Ovary (tissue), 9 donors: Measurements from ENCODE around the gene STK16. TPM values are rescaled to one million over a fixed set of nuclear protein-coding genes. Genes with fewer than 3 reads are reported as not detected.

Experiments used
- DNase-seq, 5 donors: peaks; one replicate each; pipeline ENCODE4 v3.0.0-alpha.2; 2019 to 2020
- H3K27ac ChIP-seq, 2 donors: fragments of 200-600 bp; one replicate each; pipeline versions ENCODE4 v1.5.1 to v1.8.0; 2019 to 2022
- H3K27me3 ChIP-seq: fragments of 200-600 bp; one replicate; pipeline ENCODE4 v1.8.0; 2022
- H3K36me3 ChIP-seq: fragments of 200-600 bp; sonication (generic); one replicate; pipeline ENCODE4 v1.5.1; 2019
- H3K4me1 ChIP-seq: one replicate; pipeline ENCODE4 v1.8.1; 2013; ENCODE audit warnings: mild to moderate bottlenecking, moderate library complexity; ENCODE audit not compliant: insufficient read depth
- H3K4me3 ChIP-seq: fragments of 200-600 bp; sonication (generic); one replicate; pipeline ENCODE4 v1.5.1; 2017
- H3K9me3 ChIP-seq, 2 donors: fragments of 200-600 bp in 1 of 2; sonication (generic) in 1 of 2; one replicate each; pipeline versions ENCODE4 v1.5.1 to v1.8.1; 2013 to 2019; ENCODE audit warnings: mild to moderate bottlenecking in 1 of 2, moderate library complexity in 1 of 2
- EP300 ChIP-seq: sonication (generic); formaldehyde crosslinking; IDR thresholded peaks from one replicate; pipeline ENCODE4 v1.6.1; 2017; ENCODE audit warnings: antibody characterized with exemption
- POLR2A ChIP-seq: fragments of 450-650 bp; IDR thresholded peaks from one replicate; pipeline ENCODE4 v1.6.1; 2017; ENCODE audit warnings: antibody characterized with exemption, mild to moderate bottlenecking, moderate library complexity
- WGBS, 3 donors: extraction: QIAGEN DNeasy Blood & Tissue Kit in 1 of 3; methylation state at CpG; one replicate each; pipeline versions ENCODE4 v1.1.5 to v1.1.7; 2013 to 2017; 5-methylcytosine and 5-hydroxymethylcytosine counted together
- intact Hi-C, 4 donors: fragments of 100-400 bp; cut with DNase I; formaldehyde crosslinking; loops; one replicate each; pipeline versions ENCODE4 v1.11.0 to v1.15.1; 2022 to 2023
- polyA plus RNA-seq, 2 donors: library from polyadenylated mRNA; stranded (reverse); fragments of 200-250 nt in 1 of 2; fragments of 350-450 nt in 1 of 2; fragmentation: Illumina TruSeq in 1 of 2; extraction: RNeasy Lipid Tissue Mini Kit (QIAGEN cat#74804) in 1 of 2; gene quantifications; one replicate each; pipeline ENCODE4 v1.2.3, GENCODE V29; 2013 to 2014
- total RNA-seq, 7 donors: library from RNA; depleted of rRNA in 2 of 7; stranded (reverse); fragments of >200 nt in 2 of 7; fragmentation: NEBNext Ultra II Directional in 3 of 7; extraction: Animal tissue kit (Norgen Biotek cat#: 25700) in 3 of 7; gene quantifications; one replicate each; pipeline versions ENCODE4 v1.1.0 to v1.2.4, GENCODE V29; 2016 to 2023
- TF ChIP-seq, protein P1 (sequence below), 3 donors: fragments of 450-650 bp in 2 of 3; fragments of 200-600 bp in 1 of 3; IDR thresholded peaks; one replicate each; pipeline versions ENCODE4 v1.5.1 to v1.8.0; 2016 to 2022; ENCODE audit warnings: antibody characterized with exemption in 3 of 3, mild to moderate bottlenecking in 1 of 3
- donor health status: DM: no; HTN: no; CAD: no; lungs with moderate emphysema.
- donor health status: DM: no; HTN: no; CAD: no.
- donor health status: Bipolar disorder and iron deficiency.
- donor health status: DM: yes; HTN: yes; CAD: no.
- donor health status: DM: no; HTN: no; CAD: no.
- donor health status: DM: yes; HTN: yes; CAD: no.

The STK16 gene
- total and polyA plus RNA-seq, 9 donors: 12.4 to 29.4 (median 18.8) TPM

DNA sequence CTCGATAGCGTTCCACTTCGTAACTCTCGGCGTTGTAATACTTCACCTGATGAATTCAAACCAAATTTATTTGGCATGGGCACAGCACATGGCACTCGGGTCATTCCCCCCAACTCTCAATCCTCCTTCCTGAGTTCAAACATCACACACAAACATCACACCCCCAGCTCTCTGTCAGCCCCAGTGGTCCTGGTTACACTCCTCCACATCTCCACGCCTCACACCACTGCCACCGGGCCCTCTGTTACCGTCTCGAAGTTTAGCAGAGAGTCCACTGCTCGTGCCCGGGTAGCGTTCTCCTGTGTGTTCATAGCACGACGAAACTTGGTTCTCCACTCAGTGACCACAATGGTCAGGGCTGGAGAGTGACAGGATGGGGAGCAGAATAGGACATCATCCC is 31.1 kb upstream of the STK16 start:
- no peaks in the 10 kb centered on the region for H3K27me3 ChIP-seq
- no peaks in the 10 kb centered on the region for H3K4me1 ChIP-seq
- H3K9me3 ChIP-seq: no peaks in the 10 kb centered on the region
- no peak overlapping the region for H3K4me3 ChIP-seq
- 92 to 94% (median 93%) methylated on average over 15 of the region's 15 CpGs for WGBS, 3 donors
- no peak for DNase-seq
- intact Hi-C loops: no loop called here
- TF ChIP-seq, protein P1, sequence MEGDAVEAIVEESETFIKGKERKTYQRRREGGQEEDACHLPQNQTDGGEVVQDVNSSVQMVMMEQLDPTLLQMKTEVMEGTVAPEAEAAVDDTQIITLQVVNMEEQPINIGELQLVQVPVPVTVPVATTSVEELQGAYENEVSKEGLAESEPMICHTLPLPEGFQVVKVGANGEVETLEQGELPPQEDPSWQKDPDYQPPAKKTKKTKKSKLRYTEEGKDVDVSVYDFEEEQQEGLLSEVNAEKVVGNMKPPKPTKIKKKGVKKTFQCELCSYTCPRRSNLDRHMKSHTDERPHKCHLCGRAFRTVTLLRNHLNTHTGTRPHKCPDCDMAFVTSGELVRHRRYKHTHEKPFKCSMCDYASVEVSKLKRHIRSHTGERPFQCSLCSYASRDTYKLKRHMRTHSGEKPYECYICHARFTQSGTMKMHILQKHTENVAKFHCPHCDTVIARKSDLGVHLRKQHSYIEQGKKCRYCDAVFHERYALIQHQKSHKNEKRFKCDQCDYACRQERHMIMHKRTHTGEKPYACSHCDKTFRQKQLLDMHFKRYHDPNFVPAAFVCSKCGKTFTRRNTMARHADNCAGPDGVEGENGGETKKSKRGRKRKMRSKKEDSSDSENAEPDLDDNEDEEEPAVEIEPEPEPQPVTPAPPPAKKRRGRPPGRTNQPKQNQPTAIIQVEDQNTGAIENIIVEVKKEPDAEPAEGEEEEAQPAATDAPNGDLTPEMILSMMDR (IDR thresholded peaks at IDR 0.05): no peak
- no peak for TF ChIP-seq EP300
- TF ChIP-seq POLR2A: no peak
- H3K27ac ChIP-seq: no peak overlapping the region
- H3K36me3 ChIP-seq: no peaks in the 10 kb centered on the region

DNA sequence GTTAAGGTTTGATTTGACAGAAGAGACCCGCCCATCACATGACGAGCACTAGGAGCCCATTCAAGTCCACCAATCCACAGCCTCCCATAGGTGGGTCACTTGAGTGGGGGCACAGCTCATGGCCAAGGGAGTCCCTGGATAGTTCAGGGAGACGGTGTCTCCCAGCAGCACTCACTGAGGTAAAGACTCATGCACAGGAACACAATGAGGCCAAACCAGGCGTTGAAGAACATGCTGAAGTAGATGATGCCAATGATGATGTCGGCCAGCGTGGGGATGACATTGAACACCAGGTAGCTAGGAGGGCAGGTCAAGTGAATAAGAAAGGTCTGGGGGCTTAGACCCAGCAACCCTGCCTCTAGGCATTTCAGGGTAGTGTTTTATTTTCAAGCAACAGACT is 30.5 kb upstream of the STK16 start:
- H3K36me3 ChIP-seq: no peaks in the 10 kb centered on the region
- peaks cover 2% of the 10 kb centered on the region for H3K4me1 ChIP-seq
- TF ChIP-seq POLR2A (no peak), EP300 (no peak)
- TF ChIP-seq, protein P1 (IDR thresholded peaks at IDR 0.05): no peak
- H3K27ac ChIP-seq: no peak overlapping the region
- no peak overlapping the region for H3K4me3 ChIP-seq
- H3K9me3 ChIP-seq: no peaks in the 10 kb centered on the region
- no peaks in the 10 kb centered on the region for H3K27me3 ChIP-seq
- no peak for DNase-seq
- WGBS, 3 donors: 86 to 88% (median 87%) methylated on average over 6 of the region's 6 CpGs
- intact Hi-C loops: loop anchor here in 2 of 4 donors (5.0 kb wide), 2 partner anchors 32 to 37 kb away; partner anchors contain the start of genes CNPPD1 (in 1 of the 2) and RETREG2 (in 1 of the 2)

DNA sequence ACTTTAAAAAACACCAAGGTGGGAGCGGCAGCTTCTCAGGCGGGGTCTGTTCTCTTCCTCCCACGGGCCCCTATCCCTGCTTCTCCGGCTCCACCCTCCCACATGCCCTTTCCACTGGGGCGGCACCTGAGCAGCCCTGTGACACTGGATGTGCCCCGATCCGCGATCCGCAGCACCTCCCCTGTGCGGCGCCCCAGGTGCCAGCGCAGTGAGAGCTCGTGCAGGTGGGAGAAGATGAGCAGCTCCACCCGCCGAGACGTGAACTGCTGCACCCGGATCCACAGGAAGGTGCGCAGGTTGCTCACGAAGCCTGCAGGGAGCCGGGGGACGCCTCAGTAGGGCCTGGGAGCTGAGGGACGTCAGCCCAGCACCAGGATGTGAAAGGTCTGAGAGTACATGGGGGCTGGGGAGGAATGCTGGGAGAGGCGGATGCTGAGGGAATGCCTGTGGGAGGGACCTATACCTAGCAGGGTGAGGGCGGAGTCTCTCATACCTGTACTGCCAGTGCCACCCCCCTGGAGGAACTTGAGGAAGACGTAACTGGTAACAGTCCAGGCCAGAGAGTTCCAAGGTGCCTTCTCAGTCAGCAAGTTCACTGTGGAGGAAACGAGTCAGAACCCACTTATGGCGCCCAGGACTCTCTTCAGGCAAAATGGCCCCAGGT is 29.3 kb upstream of the STK16 start:
- TF ChIP-seq POLR2A (no peak), EP300 (no peak)
- TF ChIP-seq, protein P1 (IDR thresholded peaks at IDR 0.05): no peak
- intact Hi-C loops: loop anchor here in 2 of 4 donors (5.0 kb wide), 2 partner anchors 34 to 39 kb away; partner anchors contain the start of genes CNPPD1 (in 1 of the 2) and RETREG2 (in 1 of the 2)
- peak in 1 of 5 donors; percentile 41 for DNase-seq
- H3K27me3 ChIP-seq: no peaks in the 10 kb centered on the region
- WGBS, 3 donors: 88 to 90% (median 88%) methylated on average over 27 of the region's 27 CpGs
- no peaks in the 10 kb centered on the region for H3K36me3 ChIP-seq
- peaks cover 2% of the 10 kb centered on the region for H3K4me1 ChIP-seq
- H3K4me3 ChIP-seq: no peak overlapping the region
- no peak overlapping the region for H3K27ac ChIP-seq
- no peaks in the 10 kb centered on the region for H3K9me3 ChIP-seq

DNA sequence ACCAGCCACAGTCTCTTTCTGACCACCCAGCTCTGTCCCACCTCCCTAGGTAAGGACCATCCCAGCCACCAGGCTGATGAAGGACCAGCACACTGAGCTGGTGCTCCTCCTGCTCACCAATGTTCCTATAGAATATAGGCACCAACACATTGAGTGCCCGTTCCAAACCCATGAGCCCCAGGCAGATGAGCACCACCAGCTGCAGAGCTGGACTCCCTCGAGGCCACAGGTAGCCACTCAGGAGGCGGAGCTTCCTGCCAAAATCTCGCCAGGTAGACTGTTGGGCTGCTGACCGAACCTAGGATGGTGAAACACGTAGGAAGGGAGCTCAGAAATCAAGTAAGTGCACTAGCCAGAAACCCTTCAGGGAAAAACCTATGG is 28.8 kb upstream of the STK16 start:
- WGBS, 3 donors: 85 to 87% (median 86%) methylated on average over 6 of the region's 6 CpGs
- intact Hi-C loops: loop anchor here in 2 of 4 donors (5.0 kb wide), 2 partner anchors 34 to 39 kb away; partner anchors contain the start of genes CNPPD1 (in 1 of the 2) and RETREG2 (in 1 of the 2)
- Histone ChIP-seq H3K36me3 (no peaks in the 10 kb centered on the region), H3K4me1 (peaks cover 2% of the 10 kb centered on the region), H3K27ac (no peak overlapping the region), H3K9me3 (no peaks in the 10 kb centered on the region), H3K27me3 (no peaks in the 10 kb centered on the region), H3K4me3 (no peak overlapping the region)
- TF ChIP-seq EP300: no peak
- TF ChIP-seq, protein P1 (IDR thresholded peaks at IDR 0.05): no peak
- no peak for TF ChIP-seq POLR2A
- no peak for DNase-seq
